HG03565 (cell line): ENCODE measurements around the gene ASB2.

Experiments
- ATAC-seq: cut with Tn5 transposase; IDR thresholded peaks from one replicate; pipeline ENCODE4 v1.9.1; 2021; ENCODE audit warnings: mild to moderate bottlenecking, moderate library complexity; ENCODE audit not compliant: unreplicated experiment

ASB2 gene, protein sequence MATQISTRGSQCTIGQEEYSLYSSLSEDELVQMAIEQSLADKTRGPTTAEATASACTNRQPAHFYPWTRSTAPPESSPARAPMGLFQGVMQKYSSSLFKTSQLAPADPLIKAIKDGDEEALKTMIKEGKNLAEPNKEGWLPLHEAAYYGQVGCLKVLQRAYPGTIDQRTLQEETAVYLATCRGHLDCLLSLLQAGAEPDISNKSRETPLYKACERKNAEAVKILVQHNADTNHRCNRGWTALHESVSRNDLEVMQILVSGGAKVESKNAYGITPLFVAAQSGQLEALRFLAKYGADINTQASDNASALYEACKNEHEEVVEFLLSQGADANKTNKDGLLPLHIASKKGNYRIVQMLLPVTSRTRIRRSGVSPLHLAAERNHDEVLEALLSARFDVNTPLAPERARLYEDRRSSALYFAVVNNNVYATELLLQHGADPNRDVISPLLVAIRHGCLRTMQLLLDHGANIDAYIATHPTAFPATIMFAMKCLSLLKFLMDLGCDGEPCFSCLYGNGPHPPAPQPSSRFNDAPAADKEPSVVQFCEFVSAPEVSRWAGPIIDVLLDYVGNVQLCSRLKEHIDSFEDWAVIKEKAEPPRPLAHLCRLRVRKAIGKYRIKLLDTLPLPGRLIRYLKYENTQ

GRCh38 chr14:93976477-93977057 is at the start of gene ASB2:
Gene ASB2, minus strand, starts transcription at chr14:93976570. Its CDS starts 12,031 bp downstream, at chr14:93964539.
- ATAC-seq = no peak

- no peak for ATAC-seq
These were observed 49.4 kb upstream of the ASB2 start for GRCh38 chr14:94025720-94026119.

GRCh38 chr14:94024549-94024948 is 48.2 kb upstream of the ASB2 start:
- ATAC-seq = no peak

- no peak for ATAC-seq
These were observed 46.4 kb upstream of the ASB2 start for GRCh38 chr14:94022532-94023411.

DNA sequence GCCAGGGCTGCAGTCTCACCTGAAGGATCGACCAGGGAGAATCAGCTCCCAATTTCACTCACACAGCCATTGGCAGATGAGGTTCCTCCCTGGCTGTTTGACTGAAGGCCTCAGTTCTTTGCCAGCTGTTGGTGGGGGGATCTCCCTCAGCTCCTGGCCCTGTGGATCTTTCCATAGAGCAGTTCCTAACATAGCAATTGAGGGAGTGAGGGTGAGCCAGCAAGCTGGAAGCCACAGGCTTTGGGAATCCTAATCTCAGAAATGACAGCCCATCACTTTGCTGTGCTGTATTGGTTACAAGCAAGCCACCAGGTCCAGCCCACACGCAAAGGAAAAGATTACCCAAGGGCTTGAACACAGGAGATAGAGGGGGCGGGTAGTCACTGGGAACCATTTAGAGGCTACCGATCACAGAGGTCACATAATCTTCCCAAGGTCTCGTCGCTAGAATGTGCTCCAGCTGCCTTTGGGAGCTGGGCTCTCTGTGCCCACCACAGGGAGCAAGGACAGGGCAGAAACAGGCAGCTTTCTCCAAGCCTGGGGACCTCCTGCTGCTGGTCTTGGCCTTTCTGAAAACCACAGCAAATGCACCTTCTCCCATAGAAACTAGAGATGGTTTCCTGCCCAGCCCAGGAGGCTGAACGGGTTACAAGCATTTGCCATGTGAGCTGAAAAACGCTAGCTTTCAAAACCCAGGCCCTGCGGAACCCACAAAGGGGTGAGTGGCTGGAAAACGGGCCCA is 45.2 kb upstream of the ASB2 start:
- no peak for ATAC-seq

DNA sequence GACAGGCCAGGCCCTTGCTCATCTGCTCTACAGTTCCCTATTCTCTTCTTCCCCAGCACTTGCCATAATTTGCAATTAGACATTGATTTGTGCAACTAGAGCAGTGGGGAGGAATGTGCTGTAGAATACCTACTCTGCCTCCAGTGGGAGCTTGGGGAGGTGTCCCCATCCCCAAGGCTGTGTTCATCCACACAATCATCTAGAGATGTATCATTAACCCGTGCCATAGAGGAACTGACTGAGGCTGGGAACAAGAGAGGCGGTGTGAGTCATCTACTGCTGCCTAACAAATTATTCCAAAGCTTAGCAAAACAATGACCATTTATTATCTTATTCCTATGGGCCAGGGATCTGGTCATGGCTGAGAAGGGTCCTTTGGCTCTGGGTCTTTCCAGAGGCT is 44.6 kb upstream of the ASB2 start:
- no peak for ATAC-seq

DNA sequence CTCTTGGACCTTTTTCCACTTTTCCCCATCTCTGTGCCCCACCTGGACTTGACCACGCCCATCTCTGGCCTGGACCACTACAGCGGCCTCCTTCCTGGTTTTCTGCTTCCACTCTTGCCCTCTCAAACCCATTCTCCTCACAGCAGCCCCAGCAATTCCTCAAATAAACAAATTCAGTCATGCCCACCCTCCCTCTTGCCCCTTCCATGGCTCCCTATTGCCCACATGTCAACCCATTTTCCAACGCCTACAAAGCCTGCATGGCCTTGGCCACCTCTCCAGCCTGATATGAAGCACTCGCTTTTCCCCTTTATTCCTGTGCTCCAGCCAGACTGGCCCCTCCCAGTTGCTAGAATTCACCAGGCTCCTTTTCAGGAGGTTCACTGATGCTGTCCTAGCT is 43.9 kb upstream of the ASB2 start:
- no peak for ATAC-seq

- no peak for ATAC-seq
These were observed 43.0 kb upstream of the ASB2 start for GRCh38 chr14:94019329-94019728.

DNA sequence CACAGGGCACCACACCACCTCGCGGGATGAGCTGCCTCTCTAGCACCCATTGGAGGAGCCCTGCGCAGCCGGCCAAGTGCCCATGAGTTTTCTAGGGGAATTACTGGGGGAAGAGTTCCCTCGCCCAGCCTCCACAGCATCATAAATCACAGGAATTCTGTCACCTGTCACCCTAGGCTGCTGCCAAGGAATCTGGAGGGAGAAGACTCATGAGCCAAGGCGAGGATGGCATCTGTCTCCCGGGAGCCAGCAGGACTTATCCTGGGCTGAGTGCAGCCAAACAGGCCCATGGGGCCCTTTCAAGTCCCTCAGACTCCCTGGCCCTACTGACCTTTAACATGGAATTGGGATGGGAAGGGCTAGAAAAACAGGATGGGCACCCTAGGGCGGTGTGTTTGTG is 41.9 kb upstream of the ASB2 start:
- no peak for ATAC-seq

- no peak for ATAC-seq
These were observed 40.1 kb upstream of the ASB2 start for GRCh38 chr14:94016446-94016976.

GRCh38 chr14:94015223-94015622 is 38.9 kb upstream of the ASB2 start:
- ATAC-seq = no peak

DNA sequence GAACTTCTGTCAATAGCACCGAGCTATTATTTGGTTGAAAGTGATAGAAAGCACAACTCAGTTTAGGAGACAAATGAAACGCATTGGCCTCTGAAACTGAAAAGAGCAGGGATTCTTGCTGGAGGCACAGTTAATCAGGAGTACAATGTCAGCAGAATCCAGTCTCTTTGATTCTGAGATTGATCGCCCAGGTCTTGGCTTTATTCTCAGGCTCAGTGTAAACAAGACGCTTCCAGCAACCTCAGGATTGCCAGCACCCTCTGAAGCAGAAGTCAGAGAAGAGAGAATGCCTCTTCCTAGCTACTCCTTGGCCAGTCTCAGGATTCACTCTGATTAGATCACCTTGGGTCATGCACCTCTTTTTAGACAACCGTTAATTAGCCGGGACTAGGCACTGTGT is 38.0 kb upstream of the ASB2 start:
- ATAC-seq = no peak

- ATAC-seq = peak; percentile 41
These were observed 35.4 kb upstream of the ASB2 start for GRCh38 chr14:94011795-94012194.

DNA sequence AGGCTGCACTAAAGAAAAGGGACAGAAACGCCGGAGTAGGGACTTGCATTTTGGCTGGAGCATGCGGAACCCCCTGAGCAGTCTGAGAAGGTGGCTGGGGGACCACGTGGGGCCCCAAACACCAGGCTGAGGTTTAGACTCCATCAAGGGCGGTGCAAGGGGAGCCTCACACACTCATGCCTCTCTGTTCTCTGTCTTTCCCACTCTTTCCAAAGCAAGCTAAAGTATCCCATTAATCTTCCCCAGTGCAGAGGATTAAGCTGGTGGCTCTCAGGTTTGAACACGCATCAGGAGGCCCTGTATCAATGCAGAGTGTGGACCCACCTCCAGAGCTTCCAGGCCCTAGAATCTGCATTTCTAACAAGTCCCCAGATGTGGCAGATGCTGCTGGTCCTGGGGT is 34.3 kb upstream of the ASB2 start:
- ATAC-seq = no peak

GRCh38 chr14:94009767-94010166 is 33.4 kb upstream of the ASB2 start:
- ATAC-seq = no peak

GRCh38 chr14:94008234-94008633 is 31.9 kb upstream of the ASB2 start:
- no peak for ATAC-seq

DNA sequence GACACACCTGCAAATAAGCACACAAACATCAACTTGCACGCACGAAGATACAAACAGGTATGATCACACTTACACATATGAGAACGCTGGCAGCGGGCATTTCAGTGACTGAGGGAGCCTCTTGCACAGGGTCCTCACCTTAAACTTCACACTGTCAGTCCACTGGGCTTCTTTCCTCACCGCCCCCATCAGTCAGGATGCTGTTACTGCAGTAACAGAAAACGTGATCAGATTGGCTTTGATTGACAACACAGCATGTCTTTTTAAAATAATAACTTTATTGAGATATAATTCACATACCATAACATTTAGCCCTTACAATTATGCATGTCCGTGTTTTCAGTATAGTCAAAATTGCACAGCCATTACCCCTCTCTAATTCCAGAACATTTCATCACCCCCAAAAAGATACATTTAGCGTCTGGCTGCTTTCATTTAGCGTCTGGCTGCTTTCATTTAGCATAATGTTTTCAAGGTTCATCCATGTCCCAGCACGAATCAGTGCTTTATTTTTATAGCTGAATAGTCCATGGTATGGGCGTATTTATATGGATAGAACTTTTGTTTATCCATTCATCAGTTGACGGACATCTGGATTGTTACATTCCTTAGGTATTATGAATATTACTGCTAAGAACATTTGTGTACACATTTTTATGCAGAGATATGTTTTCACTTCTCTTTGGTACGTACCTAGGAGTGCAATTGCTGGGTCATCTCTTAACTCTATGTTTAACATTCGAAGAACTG is 29.1 kb upstream of the ASB2 start:
- ATAC-seq = no peak

- no peak for ATAC-seq
These were observed 27.6 kb upstream of the ASB2 start for GRCh38 chr14:94004015-94004414.

DNA sequence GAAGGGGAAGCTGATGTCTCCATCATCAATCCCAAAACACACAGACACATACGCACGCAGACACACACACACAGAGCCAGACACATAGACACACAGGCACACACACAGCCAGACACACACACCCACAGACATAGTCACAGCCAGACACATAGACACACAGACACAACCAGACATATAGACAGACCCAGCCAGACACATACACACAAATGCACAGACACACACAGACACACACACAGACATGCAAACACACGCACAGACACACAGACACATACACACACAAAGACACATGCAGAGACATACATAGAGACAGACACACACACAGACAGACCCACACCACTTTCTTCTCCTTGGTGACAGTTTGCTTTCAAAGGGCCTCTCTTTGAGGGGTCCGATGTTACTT is 27.0 kb upstream of the ASB2 start:
- ATAC-seq = no peak
